Stomach (tissue), 9 donors: ENCODE results near the gene TMEM132D. TPM values are rescaled to one million over a fixed set of nuclear protein-coding genes. Genes with fewer than 3 reads are reported as not detected.
"Not testable (repeated sequence)": the region's sequence is repeated elsewhere in the genome, so short reads cannot be mapped to it uniquely, and the experiment has no call there.

Source experiments
- DNase-seq, 2 donors: peaks; one replicate each; pipeline versions ENCODE4 v3.0.0 to v3.0.0-alpha.2; 2013 to 2019
- H3K27ac ChIP-seq, 5 donors: fragments of 200-600 bp in 4 of 5; sonication (generic) in 4 of 5; one replicate each; pipeline ENCODE4 v1.5.1; 2013 to 2019; ENCODE audit warnings: mild to moderate bottlenecking in 1 of 5, moderate library complexity in 1 of 5
- H3K27me3 ChIP-seq, 3 donors: fragments of 200-600 bp; sonication (generic); one replicate each; pipeline ENCODE4 v1.5.1; 2017 to 2019; ENCODE audit warnings: mixed run types in 1 of 3
- H3K36me3 ChIP-seq, 4 donors: fragments of 200-600 bp; sonication (generic); 1 replicate in 3 of 4; 2 replicates in 1 of 4; pipeline ENCODE4 v1.5.1; 2016 to 2019
- H3K4me1 ChIP-seq, 4 donors: fragments of 200-600 bp; sonication (generic); one replicate each; pipeline ENCODE4 v1.5.1; 2016 to 2019
- H3K4me3 ChIP-seq, 4 donors: fragments of 200-600 bp; sonication (generic) in 3 of 4; one replicate each; pipeline ENCODE4 v1.5.1; 2016 to 2019; ENCODE audit warnings: mild to moderate bottlenecking in 1 of 4
- H3K9me3 ChIP-seq, 4 donors: fragments of 200-600 bp; sonication (generic); one replicate each; pipeline ENCODE4 v1.5.1; 2016 to 2019
- CTCF ChIP-seq, 7 experiments: fragments of 450-650 bp in 4 of 7; fragments of 200-600 bp in 3 of 7; sonication (generic) in 3 of 7; IDR thresholded peaks; one replicate each; pipeline ENCODE4 v1.5.1; 2016 to 2019; ENCODE audit warnings: antibody characterized with exemption in 7 of 7, control low read depth in 2 of 7, mild to moderate bottlenecking in 1 of 7
- EP300 ChIP-seq: sonication (generic); formaldehyde crosslinking; IDR thresholded peaks from one replicate; pipeline ENCODE4 v1.6.1; 2017; ENCODE audit warnings: antibody characterized with exemption
- POLR2A ChIP-seq, 4 donors: fragments of 450-650 bp; IDR thresholded peaks; one replicate each; pipeline ENCODE4 v1.6.1; 2016; ENCODE audit warnings: antibody characterized with exemption in 4 of 4, control low read depth in 2 of 4, mild to moderate bottlenecking in 1 of 4, moderate library complexity in 1 of 4
- POLR2AphosphoS5 ChIP-seq, 3 donors: sonication (generic); formaldehyde crosslinking; IDR thresholded peaks; one replicate each; pipeline ENCODE4 v1.6.1; 2016; ENCODE audit warnings: antibody characterized with exemption in 3 of 3
- WGBS, 5 donors: extraction: QIAGEN DNeasy Blood & Tissue Kit in 3 of 5; methylation state at CpG; one replicate each; pipeline versions ENCODE4 v1.1.5 to v1.1.7; 2013 to 2018; 5-methylcytosine and 5-hydroxymethylcytosine counted together
- intact Hi-C: fragments of 100-400 bp; cut with DNase I; formaldehyde crosslinking; loops from one replicate; pipeline ENCODE4 v1.15.1; 2023; ENCODE audit warnings: low total_unique reads
- polyA plus RNA-seq, 3 donors: library from polyadenylated mRNA; stranded (reverse); fragments of 200-250 nt; gene quantifications; one replicate each; pipeline ENCODE4 v1.2.3, GENCODE V29; 2013
- total RNA-seq, 5 donors: library from RNA; depleted of rRNA; stranded (reverse); fragments of >200 nt; gene quantifications; one replicate each; pipeline versions ENCODE4 v1.1.0 to v1.2.3, GENCODE V29; 2014 to 2016
- donor health status: healthy with polysubstance abuse.
- donor health status: Bipolar disorder and iron deficiency.
- donor health status: healthy.

The TMEM132D gene
- total and polyA plus RNA-seq, 8 donors = 0.29 to 0.92 TPM; not detected in 6

DNA sequence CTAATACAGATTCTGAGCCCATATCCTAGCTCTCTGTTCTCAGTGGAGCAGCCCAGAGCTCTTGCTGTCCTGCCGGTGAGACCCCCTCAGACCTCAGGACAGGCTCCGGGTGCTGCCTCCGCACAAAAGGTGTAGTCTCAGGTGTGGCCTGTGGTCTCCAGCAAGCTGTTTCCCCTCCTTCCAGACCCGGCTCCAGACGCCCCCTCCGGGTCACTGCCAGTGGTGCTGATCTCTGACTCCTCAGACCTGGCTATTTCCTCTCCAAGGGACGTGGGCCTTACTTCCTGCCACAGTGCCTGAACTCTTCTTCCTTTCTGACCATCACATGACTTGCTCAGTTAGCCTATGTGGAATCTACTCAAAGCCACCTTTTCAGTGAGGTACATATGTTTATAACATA lies 713.0 kb downstream of the TMEM132D start:
- DNase-seq = no peak
- no peak overlapping the region for H3K27ac ChIP-seq
- WGBS, 5 donors = 42 to 58% (median 54%) methylated on average over 7 of the region's 7 CpGs
- intact Hi-C loops = no loop called here
- H3K9me3 ChIP-seq = peaks cover 0 to 26% (median 13%) of the 10 kb centered on the region in 4 donors
- no peaks in the 10 kb centered on the region for H3K4me1 ChIP-seq
- H3K36me3 ChIP-seq = no peaks in the 10 kb centered on the region
- no peak overlapping the region for H3K4me3 ChIP-seq
- no peak for TF ChIP-seq CTCF (IDR thresholded peaks at IDR 0.05)
- no peak for TF ChIP-seq EP300
- no peak for TF ChIP-seq POLR2AphosphoS5 (IDR thresholded peaks at IDR 0.05)
- TF ChIP-seq POLR2A (IDR thresholded peaks at IDR 0.05) = no peak
- peaks cover 0 to 6% (median 0%) of the 10 kb centered on the region in 3 donors for H3K27me3 ChIP-seq

- H3K4me1 ChIP-seq, H3K27ac ChIP-seq, H3K27me3 ChIP-seq, intact Hi-C loops, H3K4me3 ChIP-seq, H3K36me3 ChIP-seq: not testable (repeated sequence)
- peaks cover 0 to 27% (median 13%) of the 10 kb centered on the region in 4 donors for H3K9me3 ChIP-seq
- DNase-seq = peak in 1 of 2 donors; percentile 13
- WGBS, 5 donors = 74 to 83% (median 80%) methylated on average over 4 of the region's 4 CpGs
Observed at GRCh38 chr12:129189879-129190278, 713.9 kb downstream of the TMEM132D start.

GRCh38 chr12:129186952-129187351 lies 716.9 kb downstream of the TMEM132D start:
- Histone ChIP-seq H3K27ac (no peak overlapping the region), H3K4me3 (no peak overlapping the region), H3K9me3 (peaks cover 0 to 12% (median 3%) of the 10 kb centered on the region in 4 donors), H3K27me3 (peaks cover 0 to 6% (median 0%) of the 10 kb centered on the region in 3 donors), H3K36me3 (no peaks in the 10 kb centered on the region), H3K4me1 (no peaks in the 10 kb centered on the region)
- TF ChIP-seq EP300 (no peak), CTCF (IDR thresholded peaks at IDR 0.05) (no peak), POLR2AphosphoS5 (IDR thresholded peaks at IDR 0.05) (no peak), POLR2A (IDR thresholded peaks at IDR 0.05) (no peak)
- WGBS, 5 donors = 74 to 92% (median 77%) methylated on average over 1 of the region's 1 CpG
- intact Hi-C loops = no loop called here
- no peak for DNase-seq

DNA sequence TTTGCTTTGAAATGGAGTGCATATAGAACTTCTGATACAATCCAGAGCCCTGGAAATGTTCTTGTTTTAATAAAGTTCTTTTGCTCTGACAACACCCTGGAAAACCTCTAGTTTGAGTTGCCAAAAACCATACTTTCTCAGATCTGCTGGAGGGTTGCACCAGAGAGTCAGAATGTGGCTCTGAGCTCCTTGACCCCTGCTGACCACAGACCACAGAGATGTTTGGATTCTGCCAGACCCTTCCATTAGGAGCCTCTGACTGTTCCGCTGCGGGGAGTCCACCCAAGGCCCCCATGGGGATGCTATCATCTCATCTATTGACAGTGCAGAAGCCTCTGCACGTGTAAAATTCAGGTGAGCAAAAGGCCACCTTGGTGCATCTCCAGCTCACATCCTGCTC lies 718.0 kb downstream of the TMEM132D start:
- Histone ChIP-seq H3K36me3 (no peaks in the 10 kb centered on the region), H3K4me3 (no peak overlapping the region), H3K4me1 (no peaks in the 10 kb centered on the region), H3K27ac (no peak overlapping the region), H3K9me3 (peaks cover 0 to 12% (median 2%) of the 10 kb centered on the region in 4 donors), H3K27me3 (peaks cover 0 to 6% (median 0%) of the 10 kb centered on the region in 3 donors)
- intact Hi-C loops = no loop called here
- TF ChIP-seq POLR2AphosphoS5 (IDR thresholded peaks at IDR 0.05) (no peak), POLR2A (IDR thresholded peaks at IDR 0.05) (no peak), EP300 (no peak), CTCF (IDR thresholded peaks at IDR 0.05) (no peak)
- DNase-seq = no peak
- 57 to 88% (median 70%) methylated on average over 1 to 3 of the region's 3 CpGs for WGBS, 5 donors

DNA sequence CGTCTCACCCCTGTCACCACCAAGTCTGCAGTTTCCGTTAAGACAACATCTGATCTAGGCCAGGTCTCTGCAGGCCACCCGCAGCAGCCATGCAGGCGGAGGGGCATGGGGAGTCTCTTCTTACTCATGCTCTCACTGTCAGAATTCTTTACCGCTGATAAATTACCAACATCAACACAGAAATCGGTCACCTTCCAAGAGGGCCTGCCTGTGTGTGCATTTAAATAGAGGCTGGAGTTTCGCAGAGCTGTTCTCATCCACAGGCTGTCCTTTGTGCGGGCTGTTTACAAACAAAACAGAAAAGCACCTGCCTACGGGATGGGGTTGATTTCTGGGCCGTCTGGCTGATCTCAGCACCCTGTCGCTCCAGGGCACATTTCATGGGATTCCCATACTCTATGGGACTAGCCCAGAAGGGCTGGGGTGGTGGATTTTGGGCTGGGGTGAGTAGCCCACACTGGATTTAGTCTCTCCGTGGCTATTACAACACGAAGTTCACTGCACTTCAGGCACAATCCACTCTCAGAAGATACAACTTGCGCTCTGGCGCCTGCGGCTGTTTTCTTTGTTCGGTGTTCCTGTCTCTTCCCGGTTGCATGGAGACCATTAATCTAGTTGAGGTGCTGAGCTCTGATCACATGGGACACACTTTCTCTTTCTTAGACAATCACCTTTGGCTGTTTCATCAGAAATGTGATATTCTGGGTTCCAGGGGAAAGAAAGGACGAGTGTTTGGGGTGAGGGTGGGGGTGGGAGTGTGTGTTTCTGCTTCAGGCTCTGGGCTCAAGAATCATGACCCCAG lies 719.5 kb downstream of the TMEM132D start:
- no peaks in the 10 kb centered on the region for H3K4me1 ChIP-seq
- H3K9me3 ChIP-seq = peaks cover 0 to 12% (median 2%) of the 10 kb centered on the region in 4 donors
- no peak overlapping the region for H3K4me3 ChIP-seq
- H3K36me3 ChIP-seq = no peaks in the 10 kb centered on the region
- no peak overlapping the region for H3K27ac ChIP-seq
- WGBS, 5 donors = 49 to 66% (median 55%) methylated on average over 19 of the region's 19 CpGs
- intact Hi-C loops = no loop called here
- no peak for DNase-seq
- TF ChIP-seq POLR2A (IDR thresholded peaks at IDR 0.05) = no peak
- TF ChIP-seq CTCF (IDR thresholded peaks at IDR 0.05) = no peak
- TF ChIP-seq EP300 = no peak
- TF ChIP-seq POLR2AphosphoS5 (IDR thresholded peaks at IDR 0.05) = no peak
- peaks cover 0 to 6% (median 0%) of the 10 kb centered on the region in 3 donors for H3K27me3 ChIP-seq
